AG20443 (cell line): ENCODE measurements around the gene YWHAG.
"Not testable (repeated sequence)": the region's sequence is repeated elsewhere in the genome, so short reads cannot be mapped to it uniquely, and the experiment has no call there.

Experiments
- DNase-seq: peaks from one replicate; pipeline ENCODE4 v3.0.0; 2012; ENCODE audit warnings: low spot score, mixed read lengths

YWHAG gene

DNA sequence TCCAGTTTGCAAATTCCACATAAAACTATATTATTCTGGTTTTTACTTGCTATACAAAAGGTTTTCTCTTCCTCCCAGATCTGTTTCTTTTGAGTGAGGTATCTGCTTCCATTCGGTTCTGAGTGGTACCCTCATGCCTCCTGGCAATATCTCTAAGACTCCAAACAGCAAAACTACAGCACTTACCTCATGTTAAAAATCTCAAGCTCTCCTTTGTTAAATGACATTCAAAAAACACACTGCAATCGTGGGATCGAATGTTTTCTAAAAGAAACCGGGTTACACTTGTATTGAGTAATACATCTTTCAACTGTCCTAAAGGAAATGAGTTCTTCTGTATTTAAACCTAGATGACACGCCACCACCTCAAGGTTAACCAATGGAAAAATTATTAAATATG is 11.1 kb downstream of the YWHAG start:
- no peak for DNase-seq

DNA sequence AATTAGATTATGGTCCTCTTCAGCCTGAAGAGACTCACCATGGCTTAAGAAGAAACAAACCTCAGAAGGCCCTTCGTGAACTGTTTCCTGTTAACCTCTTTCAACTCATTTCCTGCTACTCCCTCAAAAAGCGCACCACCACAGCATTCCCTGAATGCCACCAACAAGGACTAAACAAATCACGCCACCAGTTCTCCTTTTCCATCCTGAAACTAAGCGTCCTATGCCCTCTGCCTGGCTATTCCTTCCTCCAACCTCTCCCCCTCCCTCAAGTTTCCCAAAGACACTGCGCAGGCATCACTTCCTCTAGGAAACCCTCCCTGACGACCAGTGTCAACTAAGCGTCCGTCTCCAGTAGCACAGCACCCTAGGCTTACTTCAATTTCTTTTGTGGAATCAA is 12.0 kb downstream of the YWHAG start:
- DNase-seq = no peak

DNA sequence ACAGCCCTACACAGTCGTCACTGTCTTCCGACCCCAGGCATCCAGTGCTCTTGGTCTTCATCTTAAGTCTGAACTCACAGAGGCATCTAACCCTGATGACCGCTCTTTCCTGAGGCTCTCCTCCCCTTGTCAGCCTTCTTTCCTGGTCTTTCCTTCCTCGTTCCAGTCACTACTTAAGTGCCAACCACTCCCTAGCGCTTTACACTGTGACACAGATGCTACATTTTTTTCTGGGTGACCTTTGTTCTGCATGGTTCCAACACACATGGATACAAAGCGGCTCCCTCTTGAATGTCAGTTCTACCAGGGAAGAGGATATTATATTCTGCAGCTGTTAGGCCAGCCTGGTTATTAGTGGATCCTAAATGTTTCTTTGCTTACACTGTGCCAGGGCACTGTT is 12.7 kb downstream of the YWHAG start:
- no peak for DNase-seq

DNA sequence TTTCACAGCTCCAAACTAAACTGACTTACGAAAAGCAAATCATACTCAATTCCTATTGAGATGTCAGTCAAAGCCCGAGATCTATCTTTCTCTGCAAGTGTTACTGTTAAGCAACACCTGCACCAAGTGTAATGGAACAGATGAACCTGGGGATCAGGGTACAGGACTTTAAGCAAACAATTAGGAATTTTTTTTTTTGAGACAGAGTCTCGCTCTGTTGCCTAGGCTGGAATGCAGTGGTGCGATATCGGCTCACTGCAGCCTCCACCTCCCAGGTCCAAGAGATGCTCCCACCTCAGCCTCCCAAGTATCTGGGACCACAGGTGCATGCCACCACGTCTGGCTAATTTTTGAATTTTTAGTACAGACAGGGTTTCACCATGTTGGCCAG is 14.9 kb downstream of the YWHAG start:
- no peak for DNase-seq

DNA sequence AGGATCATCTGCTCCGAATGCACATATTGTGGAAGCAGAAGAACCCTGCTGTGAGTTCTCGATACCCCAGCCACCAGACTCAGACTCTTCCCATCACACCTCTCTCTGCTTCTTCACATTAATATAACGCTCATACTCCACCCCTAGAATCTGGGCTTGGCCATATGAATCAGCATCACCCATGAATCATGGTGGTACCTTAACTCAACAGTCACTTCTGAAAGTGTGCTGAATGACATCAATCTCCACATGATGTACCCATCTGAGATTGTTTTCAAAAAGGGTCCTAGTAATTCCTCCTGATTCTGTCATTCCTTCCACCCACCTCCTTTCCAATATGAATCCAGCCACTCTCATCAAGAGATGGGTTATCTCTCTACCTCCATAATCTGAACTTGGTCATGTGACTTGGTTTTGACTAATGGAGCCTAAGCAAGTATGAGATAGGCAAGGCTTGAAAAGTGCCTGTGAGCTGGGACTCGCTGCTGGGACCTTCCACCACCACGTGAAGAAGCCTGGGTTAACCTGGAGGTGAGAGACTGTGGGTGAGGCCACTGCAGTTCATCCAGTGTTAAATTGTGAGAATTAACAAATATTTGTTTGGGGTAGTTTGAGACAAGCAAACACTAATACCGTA is 15.4 kb downstream of the YWHAG start:
- DNase-seq = no peak

DNA sequence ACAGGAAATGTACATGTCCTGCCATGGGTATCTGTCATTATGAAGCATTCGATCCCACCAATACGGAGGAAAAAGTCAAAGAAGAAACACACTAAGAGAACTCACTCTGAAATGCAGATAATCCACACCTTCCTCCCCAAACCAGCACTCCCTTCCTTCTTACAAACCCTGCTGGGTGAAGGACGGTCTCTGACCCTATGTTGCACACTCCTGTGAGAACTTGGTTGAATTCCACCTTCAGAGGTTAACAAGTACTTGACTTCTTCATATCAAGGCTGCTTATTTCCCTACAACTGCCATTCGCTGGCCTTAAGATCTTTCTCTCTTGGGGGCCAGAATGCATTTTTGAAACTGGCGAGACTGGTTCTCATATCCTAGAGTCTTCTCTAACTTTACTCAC is 16.6 kb downstream of the YWHAG start:
- DNase-seq = no peak

DNA sequence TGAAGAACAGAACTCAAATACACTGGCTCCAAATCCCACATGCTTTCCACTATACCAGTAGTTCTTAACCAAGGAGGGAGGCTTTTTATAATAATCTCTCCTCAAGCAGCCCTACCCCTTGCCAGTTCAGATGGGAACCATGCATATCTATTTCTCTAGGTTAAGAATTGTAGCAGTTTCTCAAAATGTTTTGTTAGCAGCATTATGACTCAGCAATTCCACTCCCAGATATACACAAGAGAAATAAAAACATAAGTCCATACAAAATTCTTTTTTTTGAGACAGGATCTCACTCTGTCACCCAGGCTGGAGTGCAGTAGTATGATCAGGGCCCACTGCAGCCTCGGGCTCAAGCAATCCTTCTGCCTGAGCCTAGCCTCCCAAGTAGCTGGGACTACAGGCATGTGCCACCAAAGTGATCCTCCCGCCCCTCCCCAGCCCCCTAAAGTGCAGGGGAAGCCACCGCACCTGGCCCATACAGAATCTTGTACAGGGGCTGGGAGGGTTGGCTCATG is 18.1 kb downstream of the YWHAG start:
- DNase-seq = peak; percentile 32

DNA sequence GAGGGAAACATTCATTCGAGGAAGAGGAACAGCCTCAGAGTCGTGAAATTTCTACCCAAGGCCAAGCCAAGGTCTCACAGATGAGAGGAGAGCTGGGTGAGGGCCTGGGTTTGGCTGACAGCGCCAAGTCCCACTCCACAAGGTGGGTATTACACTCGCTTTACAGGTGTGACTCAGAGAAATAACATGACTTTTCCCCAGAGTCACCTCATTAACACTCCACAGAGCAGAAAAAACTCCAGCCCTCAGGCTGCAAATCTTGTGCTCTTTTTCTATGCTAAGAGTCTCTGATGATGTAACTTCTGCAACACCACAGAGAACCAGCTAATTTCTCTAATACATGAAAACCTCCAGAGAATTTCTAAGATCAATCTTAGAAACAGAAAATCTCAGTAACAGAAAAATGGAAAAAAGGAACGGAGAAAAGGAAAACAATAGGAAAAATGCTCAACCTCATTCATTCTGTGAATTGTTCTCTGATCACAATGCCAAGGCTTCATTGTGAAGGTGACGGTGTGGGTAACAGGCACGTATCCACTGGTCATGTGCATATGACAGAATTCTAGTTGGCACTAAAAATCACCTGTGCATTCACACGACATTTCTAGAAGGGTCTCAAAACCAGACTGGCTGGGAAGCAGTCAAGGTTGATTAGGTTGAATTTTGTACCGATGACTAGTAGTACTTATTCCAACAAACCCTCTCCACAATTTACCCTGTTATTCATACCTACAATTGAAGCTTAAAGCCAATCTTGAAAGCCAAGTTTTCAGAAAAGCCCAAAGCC is 20.3 kb downstream of the YWHAG start:
- DNase-seq = no peak

DNA sequence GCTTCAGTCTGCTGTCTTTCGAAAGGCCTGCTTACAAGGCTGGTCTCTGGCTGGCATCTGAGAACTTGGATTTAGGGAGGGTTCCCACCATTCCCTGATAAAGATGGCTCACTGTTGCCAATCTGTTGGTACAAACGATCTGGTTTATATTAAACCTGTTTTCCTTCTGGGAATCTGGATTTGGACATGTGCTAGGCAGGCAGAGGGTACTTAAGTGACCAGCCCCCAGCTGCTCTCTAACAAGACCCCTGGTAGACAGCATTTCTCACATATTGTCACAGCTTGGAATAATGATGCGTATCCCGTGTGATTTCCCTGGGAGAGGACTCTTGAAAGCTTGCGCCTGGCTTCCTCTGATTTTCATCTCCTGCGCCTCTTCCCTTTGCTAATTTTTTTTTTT is 21.6 kb downstream of the YWHAG start:
- DNase-seq = no peak

DNA sequence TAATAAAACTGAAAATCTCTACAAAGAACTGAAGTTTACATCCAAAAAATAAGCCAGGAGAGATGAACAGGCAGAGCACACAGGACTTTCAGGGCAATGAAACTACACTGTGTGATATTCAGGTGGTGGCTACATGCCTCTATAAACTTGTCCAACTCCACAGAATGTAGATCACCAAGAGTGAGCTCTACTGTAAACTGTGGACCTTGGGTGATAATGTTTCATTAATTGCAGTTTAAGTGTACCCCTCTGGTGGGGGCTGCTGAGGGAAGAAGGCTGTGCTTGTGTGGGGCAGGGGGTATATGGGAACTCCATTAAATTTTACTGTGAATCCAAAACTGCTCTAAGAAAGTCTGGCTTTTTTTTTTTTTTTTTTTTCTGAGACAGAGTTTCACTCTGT is 22.7 kb downstream of the YWHAG start:
- DNase-seq = no peak

DNA sequence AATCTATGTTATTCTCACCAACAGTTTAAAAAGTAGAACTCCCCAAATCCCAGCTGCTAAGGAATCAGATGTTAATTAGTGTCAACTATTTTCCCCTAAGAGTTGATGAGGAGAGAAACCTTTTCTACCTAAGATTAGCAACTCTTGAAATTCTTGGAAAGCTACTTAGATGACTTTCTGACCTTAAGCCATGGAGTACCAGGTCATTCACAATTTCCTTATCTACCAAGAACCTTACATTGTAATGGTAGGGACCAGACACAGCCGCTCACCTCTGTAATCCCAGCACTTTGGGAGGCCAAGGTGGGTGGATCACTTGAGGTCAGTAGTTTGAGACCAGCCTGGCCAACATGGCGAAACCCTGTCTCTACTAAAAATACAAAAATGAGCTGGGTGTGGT is 23.4 kb downstream of the YWHAG start:
- DNase-seq = not testable (repeated sequence)

DNA sequence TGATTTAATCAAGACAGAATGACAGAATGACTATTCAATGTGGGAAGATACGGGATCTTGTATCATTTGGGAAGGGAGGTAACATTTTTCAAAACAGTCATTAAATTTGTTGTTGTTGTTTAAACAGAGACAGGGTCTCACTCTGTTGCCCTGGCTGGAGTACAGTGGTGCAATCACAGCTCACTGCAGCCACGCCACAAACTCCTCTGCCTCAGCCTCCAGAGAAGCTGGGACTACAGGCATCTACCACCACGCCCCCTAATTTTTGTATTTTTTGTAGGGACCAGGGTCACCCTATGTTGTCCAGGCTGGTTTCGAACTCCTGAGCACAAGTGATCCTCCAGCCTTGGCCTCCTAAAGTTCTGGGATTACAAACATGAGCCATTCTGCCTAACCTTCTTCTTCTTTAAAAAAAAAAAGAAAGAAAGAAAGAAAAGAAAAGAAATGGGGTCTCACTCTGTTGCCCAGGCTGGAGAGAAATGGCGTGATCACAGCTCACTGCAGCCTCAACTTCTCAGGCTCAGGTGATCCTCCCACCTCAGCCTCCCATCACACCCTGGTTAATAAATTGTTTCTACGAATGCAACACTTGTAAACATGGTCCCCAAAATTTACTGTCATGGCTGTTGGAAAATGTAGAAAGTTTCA is 24.3 kb downstream of the YWHAG start:
- no peak for DNase-seq

DNA sequence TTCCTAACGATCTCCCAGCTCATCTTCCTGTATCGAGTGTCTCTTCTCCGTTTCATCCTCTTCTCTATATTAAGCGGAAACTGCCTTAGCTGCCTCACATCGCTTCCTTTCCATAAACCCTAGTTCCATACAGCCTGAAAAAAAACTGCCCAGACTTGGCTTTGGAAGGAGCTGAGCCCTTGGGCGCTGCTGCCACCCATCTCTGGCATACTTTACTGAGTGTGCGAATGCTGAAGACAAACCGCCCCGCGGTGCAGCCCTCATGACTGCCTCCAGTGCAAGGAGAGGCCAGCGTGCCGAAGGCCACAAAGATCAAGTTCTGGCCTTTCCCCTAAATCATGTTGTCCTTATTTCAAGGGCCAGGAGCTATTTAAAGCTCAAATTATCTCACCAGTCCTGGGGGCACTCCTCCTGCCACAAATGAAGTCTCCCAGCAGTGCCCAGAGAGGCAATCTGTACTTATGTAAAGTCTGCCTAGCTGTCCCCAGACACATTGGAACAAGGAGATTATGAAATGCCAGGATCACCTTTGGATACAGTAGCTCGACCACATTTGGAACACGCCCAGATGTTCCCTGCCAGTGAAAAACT is 25.2 kb downstream of the YWHAG start:
- no peak for DNase-seq

DNA sequence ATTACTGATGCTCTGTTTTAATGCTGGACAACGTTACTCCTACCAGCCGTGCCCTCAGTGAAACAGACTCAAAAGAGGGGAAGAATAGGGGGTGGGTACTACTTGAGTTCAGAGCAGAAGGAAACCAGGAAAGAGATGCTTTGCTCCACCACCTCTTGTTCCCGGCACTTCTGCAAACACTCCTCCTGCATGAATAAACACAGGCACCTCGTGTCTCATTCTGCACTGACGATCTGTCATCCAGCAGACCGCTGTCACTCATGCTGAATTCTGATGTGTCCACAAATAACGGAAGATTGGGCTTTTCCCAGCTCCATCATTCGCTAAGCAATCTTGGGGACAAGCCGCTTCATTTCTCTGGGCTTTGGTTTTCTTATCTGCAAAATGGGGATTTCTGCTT is 26.7 kb downstream of the YWHAG start:
- no peak for DNase-seq

DNA sequence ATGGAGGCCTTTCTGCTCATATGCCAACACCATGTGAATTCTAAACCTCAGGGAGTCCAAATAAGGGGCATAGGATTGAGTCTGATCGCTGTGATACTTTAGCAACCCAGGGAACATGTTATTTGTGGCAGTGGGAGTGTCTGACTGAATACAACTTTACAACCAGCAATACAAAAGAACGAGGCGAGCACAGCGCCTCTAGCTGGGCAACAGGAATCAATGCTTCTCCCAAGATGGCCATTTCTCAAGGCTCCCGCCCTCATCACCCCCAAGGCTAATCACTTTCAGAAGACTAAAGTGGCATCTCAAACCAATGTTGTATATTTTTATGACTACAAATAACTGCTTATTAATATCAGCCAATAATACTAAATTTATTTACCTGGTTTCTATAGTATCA is 28.1 kb downstream of the YWHAG start:
- DNase-seq = no peak

DNA sequence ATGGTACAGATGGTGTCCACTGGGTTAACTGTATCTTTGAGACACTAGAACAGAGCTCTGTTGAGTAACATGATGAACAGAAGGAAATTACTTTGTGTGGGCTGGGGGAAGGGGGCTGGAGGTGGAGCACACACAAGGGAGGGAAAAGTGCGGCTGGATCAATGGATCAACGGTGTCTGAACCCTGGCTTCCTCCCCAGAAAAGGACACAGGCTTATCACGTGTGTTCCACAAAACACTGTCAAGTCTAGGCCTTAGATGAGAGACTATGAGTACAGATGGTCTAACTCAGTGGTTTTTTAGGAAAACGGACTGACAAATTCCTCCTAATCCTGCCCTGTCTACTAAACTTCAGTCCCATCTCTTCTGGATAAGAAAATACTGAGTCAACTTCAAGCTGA is 28.5 kb downstream of the YWHAG start:
- no peak for DNase-seq

DNA sequence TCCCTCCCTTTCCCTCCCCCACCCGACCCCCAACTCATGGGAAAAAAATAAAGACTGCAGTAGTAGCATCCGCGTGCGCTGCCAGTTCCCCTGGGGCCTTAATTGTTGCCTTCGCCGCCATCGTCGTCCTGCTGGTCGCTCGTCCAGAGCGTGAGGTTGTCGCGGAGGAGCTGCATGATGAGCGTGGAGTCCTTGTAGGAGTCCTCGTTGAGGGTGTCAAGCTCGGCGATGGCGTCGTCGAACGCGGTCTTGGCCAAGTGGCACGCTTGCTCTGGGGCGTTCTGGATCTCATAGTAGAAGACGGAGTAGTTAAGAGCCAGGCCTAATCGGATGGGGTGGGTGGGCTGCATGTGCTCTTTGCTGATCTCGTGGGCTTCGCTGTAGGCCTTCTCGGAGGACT is 29.3 kb downstream of the YWHAG start:
- no peak for DNase-seq

DNA sequence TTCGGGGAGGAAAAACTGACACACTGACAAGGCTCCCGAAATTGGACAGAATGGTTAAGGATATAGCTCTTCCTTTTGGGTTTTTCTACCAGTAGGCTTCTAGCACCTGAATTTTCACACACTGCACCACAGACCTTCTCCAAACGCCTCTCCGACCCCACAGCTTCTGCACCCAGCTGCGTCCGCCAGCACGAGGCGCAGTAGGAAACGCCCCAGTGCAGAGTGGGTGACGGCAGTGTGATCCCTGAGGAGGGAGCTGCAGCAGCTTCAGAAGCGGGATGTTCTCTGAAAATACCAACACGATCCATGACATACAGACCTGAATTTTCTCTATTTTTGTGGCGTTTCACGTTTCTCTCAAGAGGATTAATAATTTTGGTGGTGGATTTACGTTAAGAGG is 30.4 kb downstream of the YWHAG start:
- DNase-seq = no peak

DNA sequence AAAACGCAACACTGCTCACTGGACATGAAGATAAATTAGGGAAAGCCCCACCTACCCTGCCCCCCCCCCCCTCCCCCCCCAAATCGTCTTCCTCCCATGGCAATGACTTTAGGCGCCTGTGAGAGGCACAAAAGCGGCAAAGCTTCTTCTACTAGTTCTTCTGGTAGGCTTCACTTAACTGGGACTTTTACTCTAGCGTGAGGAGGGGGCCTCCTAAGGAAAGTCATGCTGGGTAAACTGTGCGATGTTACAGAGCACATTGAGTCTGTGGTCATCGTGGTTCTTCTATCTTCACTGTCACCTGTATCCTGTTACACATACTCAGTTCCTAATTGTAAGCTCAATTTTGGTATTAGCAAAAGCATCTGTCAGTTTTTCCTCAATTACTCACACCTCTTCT is 31.2 kb downstream of the YWHAG start:
- DNase-seq = no peak

DNA sequence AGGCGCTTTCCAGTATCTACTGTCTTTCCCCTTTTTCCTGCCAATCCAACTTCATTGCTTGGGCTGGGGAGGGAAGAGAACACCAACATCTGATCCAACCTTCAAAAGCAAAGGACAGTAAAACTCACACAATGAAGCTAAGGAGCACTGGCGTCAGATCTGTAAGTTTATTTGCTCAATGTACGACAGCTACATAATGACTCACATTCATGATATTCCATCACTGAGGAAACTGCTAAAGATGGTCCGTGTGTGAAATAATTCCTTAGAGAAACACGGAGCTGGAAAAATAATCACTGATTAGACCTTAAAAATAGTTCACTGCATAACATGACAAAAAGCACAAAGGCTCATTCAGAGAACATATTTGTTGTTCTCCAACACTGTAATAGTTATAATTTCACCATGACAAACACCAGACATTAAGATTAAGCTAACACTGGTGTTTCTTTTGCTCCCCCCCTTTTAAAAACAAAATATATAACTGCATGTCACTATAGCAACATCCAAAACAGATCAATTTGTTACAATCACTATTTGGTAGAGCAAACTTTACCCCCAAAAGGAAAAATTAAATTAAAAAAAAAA is 32.1 kb downstream of the YWHAG start:
- no peak for DNase-seq

DNA sequence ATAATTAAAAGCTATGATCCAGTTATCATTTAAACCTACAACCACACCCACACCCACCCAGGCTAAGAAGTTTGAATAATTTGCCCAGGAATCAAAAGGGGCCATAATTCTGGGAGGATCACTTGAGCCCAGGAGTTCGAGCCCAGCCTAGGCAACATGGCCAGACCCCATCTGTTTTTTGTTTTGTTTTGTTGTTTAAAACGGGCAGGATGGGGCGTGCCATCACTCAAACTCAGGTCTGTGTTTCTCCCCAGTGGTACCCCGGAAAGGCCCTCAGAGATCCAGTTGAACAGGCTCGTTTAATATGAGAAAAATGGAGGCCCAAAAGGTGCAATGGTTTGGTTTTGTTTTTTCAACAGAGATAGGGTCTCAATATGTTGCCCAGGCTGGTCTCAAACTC is 33.0 kb downstream of the YWHAG start:
- no peak for DNase-seq

DNA sequence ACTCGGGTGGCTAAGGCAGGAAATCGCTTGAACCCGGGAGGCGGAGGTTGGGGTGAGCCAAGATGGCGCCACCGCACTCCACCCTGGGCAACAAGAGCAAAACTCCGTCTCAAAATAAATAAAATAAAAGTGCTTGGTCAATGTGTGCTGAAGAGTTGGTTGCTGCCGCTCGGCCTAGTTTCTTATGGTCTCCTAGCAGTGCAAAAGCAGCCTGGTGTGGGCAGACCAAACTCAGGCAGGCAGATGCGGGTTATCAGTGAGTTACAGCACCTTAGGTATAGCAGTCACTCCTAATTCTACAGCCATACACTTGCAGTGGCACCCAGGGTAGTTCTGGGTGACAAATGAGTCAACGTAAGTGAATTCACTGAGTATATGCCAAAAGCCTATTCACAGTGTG is 33.7 kb downstream of the YWHAG start:
- no peak for DNase-seq
